ENCODE results near the gene PEX13.
A peak's percentile ranks its signal among the peaks of the same experiment; 100 is the strongest.

Gene PEX13

DNA sequence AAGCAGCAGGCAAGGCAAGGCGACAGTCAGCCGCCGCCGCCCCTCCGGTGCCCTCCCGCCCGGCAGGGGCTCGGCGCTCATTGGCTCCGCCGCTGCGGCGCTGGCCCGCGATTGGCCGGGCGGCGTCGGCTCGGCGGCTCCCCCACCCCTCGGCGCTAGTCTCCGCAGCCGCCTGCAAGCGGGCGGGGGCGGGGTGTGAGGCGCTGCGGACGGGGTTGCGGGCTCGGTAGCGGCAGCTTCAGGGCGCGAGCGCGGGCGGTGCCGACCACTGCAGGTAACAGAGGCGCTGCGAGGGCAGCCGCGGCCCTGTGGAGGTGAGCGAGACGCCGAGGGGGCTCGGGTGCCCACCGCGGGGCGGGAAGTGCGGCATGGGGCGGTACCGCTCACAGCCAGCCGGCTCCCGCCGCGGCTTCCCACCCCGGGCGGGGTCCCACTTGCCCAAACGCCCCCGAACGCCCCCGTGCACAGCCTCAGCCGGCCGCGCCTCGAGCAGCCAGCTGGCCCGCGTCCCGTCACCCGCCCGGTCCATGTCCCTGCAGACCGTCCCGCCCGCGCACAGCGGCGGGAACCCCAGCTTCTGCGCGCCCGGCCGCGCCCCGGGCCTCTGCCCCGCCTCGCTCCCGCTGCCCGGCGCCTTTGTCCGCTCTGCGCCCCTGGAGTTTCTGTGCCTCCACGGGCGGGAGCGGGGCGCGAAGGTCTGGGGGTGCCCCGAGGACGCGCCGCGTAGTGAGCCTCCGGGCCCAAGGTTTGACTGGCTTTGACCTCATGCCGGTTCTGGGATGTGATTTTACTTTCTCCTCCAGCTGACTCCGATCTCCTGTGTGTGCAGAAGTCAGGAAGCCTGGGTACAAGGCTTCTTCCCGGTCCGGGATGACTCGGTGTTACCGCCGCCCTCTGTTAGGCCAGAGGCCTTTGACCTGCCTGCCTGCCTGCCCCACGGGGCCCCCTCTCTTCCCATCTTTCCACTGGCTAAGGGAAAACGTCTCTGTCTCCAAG lies 48.5 kb downstream of the PEX13 start, which contains the start of gene SANBR:
Gene SANBR, plus strand, starts transcription at position 158 of the 996 bp plus-strand sequence. CDS start 4,480 bp downstream, outside the sequence.
- peak; percentile 88 for DNase-seq (ENCODE audit: low read depth)

DNA sequence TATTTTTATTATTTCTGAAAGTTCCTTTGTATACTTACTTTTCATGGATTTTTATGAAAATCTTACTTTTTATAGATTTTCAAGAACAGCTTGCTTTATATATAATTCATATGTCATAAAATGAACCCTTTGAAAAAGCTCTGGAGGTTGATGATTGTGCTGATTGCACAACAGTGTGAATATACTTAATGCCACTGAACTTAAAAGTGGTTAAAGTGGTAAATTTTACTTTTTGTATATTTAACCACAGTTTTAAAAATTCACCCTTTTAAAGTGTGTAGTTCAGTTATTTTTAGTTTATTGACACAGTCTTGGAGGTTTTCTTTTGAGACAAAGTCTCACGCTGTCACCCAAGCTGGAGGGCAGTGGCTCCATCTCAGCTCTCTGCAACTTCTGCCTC lies 56.6 kb downstream of the PEX13 start:
- DNase-seq (ENCODE audit: low read depth) = no peak

DNA sequence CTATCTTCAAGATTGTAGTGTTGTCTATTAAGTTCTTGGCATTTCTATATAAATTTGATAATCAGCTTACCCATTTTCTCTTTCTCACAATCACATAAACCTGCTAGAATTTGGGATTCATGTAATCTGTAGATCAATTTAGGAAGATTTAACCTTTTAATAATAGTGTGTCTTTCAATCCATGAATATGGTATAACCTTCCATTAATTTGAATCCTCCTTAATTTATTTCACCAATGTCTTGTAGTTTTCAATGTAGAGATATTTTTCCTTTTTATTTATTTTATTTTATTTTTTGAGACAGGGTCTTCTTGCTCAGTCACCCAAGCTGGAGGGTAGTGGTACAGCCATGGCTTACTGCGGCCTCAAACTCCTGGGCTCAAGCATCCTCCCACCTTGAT lies 68.4 kb downstream of the PEX13 start:
- DNase-seq (ENCODE audit: low read depth) = no peak

DNA sequence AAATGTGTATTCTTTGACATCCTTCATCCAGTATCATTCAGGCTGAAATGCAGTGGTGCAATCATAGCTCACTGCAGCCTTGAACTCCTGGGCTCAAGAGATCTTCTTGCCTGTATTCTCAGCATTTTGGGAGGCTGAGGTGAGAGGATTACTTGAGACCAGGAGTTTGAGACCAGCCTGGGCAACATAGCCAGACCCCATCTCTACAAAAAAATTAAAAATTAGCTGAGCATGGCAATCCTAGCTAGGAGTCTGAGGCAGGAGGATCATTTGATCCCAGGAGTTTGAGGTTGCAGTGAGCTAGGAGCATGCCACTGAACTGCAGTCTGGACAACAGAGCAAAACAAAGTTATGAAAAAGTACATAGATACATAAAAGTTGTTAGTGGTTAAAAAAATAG lies 72.3 kb downstream of the PEX13 start:
- no peak for DNase-seq (ENCODE audit: low read depth)

DNA sequence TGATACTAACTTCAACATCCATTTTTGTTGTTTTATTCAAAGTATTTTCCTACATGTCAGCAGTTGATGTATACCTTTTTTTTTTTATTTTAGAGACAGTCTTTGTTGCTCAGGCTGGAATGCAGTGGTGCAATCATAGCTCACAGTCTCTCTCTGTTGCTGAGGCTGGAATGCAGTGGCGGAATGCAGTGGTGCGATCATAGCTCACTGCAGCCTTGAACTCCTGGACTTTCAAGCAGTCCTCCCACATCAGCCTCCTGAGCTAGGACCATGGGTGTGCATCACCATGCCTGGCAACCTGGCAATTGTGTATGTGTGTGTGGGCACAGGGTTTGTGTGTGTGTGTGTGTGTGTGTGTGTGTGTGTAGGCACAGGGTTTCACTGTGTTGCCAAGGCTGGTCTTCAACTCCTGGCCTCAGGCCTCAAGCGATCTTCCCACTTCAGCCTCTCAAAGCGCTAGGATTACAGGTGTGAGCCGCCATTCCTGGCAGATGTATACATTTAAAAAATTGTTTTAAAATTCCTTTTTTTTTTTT lies 72.9 kb downstream of the PEX13 start:
- DNase-seq (ENCODE audit: low read depth) = no peak

DNA sequence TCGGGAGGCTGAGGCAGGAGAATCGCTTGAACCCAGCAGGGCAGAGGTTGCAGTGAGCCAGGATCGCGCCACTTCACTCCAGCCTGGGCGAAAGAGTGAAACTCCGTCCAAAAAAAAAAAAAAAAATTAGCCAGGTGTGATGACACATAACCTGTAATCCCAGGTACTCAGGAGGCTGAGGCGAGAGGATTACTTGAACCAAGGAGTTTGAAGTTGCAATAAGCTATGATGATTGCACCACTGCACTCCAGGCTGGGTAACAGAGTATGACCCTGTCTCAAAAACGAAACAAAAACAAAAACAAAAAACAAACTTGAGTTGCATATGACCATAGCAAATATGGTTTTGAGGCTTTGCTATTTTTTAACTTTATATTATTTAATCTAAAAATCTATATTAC lies 74.0 kb downstream of the PEX13 start:
- DNase-seq (ENCODE audit: low read depth) = no peak

DNA sequence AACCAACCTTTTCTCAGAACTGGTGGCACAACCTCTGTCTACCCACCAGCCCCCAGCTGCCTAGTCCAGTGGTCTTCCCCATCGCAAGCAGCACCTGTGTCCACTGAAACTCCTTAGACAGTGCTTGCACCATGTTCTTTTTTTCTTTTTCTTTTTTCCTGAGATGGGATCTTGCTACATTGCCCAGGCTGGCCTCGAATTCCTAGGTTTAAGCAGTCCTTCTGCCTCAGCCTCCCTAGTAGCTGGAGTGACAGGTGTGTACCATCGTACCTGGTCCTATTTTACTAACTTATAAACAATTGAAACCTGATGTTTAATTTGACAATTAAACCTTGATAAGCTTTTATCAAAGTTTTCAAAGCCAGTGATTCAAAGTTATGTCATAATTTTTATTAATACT lies 78.9 kb downstream of the PEX13 start:
- no peak for DNase-seq (ENCODE audit: low read depth)

DNA sequence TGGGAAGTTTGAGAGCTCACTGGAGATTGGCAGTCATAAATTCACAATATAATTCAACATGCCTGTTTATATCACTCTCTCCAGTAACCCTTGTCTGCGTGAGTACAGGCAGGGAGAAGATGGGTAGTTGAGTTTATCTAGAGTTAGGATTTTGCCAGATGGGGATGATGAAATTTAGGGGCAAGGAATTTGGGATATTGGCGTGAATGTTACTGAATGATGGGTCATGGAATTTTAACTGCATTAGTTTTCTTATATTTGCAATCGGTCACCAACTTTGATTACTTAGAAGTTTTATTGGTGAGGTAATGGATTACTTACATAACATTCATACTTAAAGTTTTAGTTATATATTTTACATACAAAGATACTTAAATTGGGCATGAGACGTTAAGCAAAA lies 83.3 kb downstream of the PEX13 start:
- no peak for DNase-seq (ENCODE audit: low read depth)
